Ovary (tissue), 3 donors: Measurements from ENCODE around the gene EXOSC10.
"Not testable (repeated sequence)": the region's sequence is repeated elsewhere in the genome, so short reads cannot be mapped to it uniquely, and the experiment has no call there.

ENCODE experiments used
- EP300 ChIP-seq: sonication (generic); formaldehyde crosslinking; IDR thresholded peaks from one replicate; pipeline ENCODE4 v1.6.1; 2017; ENCODE audit warnings: antibody characterized with exemption
- POLR2A ChIP-seq: fragments of 450-650 bp; IDR thresholded peaks from one replicate; pipeline ENCODE4 v1.6.1; 2017; ENCODE audit warnings: antibody characterized with exemption, mild to moderate bottlenecking, moderate library complexity
- TF ChIP-seq, protein P1 (sequence below), 3 donors: fragments of 450-650 bp in 2 of 3; fragments of 200-600 bp in 1 of 3; IDR thresholded peaks; one replicate each; pipeline versions ENCODE4 v1.5.1 to v1.8.0; 2016 to 2022; ENCODE audit warnings: antibody characterized with exemption in 3 of 3, mild to moderate bottlenecking in 1 of 3
- donor health status: DM: no; HTN: no; CAD: no.

- TF ChIP-seq, protein P1, sequence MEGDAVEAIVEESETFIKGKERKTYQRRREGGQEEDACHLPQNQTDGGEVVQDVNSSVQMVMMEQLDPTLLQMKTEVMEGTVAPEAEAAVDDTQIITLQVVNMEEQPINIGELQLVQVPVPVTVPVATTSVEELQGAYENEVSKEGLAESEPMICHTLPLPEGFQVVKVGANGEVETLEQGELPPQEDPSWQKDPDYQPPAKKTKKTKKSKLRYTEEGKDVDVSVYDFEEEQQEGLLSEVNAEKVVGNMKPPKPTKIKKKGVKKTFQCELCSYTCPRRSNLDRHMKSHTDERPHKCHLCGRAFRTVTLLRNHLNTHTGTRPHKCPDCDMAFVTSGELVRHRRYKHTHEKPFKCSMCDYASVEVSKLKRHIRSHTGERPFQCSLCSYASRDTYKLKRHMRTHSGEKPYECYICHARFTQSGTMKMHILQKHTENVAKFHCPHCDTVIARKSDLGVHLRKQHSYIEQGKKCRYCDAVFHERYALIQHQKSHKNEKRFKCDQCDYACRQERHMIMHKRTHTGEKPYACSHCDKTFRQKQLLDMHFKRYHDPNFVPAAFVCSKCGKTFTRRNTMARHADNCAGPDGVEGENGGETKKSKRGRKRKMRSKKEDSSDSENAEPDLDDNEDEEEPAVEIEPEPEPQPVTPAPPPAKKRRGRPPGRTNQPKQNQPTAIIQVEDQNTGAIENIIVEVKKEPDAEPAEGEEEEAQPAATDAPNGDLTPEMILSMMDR (IDR thresholded peaks at IDR 0.05): not testable (repeated sequence)
- not testable (repeated sequence) for TF ChIP-seq POLR2A, EP300
Observed at GRCh38 chr1:11083784-11084183, 15.9 kb downstream of the EXOSC10 start.
